Activated CD4-positive, alpha-beta T cell treated with anti-CD3 and anti-CD28 coated beads, Interleukin-2, amount 10 ng/mL, durations not matched to agents 24 days and 14 days (primary cell): ENCODE results near the gene TMEM184C. TPM values are rescaled to one million over a fixed set of nuclear protein-coding genes. Genes with fewer than 3 reads are reported as not detected.
A peak's percentile ranks its signal among the peaks of the same experiment; 100 is the strongest.

Experiments
- DNase-seq: peaks from one replicate; pipeline ENCODE4 v3.0.0; 2022
- H3K27ac Mint-ChIP-seq: one replicate; pipeline ENCODE4 v1.8.0; 2022; ENCODE audit warnings: mild to moderate bottlenecking, mixed read lengths
- H3K27me3 Mint-ChIP-seq: one replicate; pipeline ENCODE4 v1.8.0; 2022; ENCODE audit warnings: mixed read lengths
- H3K36me3 Mint-ChIP-seq: one replicate; pipeline ENCODE4 v1.8.0; 2022; ENCODE audit warnings: low read depth, mild to moderate bottlenecking, mixed read lengths
- H3K4me1 Mint-ChIP-seq: one replicate; pipeline ENCODE4 v1.8.0; 2021; ENCODE audit warnings: mixed read lengths
- H3K4me3 Mint-ChIP-seq: one replicate; pipeline ENCODE4 v1.8.0; 2022; ENCODE audit warnings: mild to moderate bottlenecking, moderate library complexity, mixed read lengths
- H3K9me3 Mint-ChIP-seq: one replicate; pipeline ENCODE4 v1.8.0; 2021; ENCODE audit warnings: mixed read lengths
- intact Hi-C: fragments of 100-400 bp; cut with micrococcal nuclease; formaldehyde crosslinking; loops from one replicate; pipeline ENCODE4 v1.15.1; 2023
- total RNA-seq: library from RNA; stranded (reverse); gene quantifications from 2 replicates; pipeline ENCODE4 v1.2.3, GENCODE V29; 2022

TMEM184C gene
- total RNA-seq, 1 donor from 2014 or later: 18.3 TPM

DNA sequence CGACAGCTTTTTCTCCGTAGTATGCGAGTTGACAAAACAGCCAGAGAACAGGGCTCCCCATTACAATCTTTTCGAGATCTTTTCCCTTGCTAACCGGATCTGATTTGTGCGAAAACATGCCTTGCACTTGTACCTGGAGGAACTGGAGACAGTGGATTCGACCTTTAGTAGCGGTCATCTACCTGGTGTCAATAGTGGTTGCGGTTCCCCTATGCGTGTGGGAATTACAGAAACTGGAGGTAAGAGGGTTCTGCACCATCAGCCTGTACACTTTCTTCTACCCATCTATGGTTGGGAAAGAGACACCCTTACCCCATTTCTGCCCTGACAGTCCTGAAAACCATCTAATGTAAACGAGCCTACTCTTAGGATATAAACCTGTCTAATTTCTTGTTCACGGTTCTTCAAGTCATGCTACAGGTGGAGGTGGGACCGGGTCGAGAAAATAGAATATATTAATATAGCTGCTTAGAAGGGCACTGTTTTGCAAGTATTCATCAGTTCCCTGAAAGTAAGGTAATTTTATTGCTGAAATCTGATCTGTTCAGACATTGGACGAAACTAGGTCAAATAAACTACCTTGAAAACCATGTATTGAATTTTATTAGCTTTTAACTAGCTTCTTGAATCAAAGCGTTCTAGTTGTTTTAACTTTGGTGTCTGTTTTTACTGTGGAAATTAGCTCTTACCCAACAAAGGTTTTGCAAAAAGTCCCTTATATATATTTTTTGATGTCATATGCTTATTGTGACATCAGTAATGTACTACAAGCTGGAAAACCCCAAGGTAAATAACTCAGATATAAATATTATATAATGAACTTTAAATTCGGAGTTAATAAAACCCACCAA, 869 bp downstream of the TMEM184C start:
- H3K4me1 Mint-ChIP-seq: peaks cover 23% of the 10 kb centered on the region
- H3K36me3 Mint-ChIP-seq: peaks cover 24% of the 10 kb centered on the region
- DNase-seq: no peak
- intact Hi-C loops: loop anchor here (1.0 to 5.0 kb wide), 6 partner anchors 21 to 824 kb away; partner anchors contain the start of genes ARHGAP10, NR3C2 and PRMT9
- H3K9me3 Mint-ChIP-seq: no peaks in the 10 kb centered on the region
- peak overlapping the region; percentile 94 for H3K27ac Mint-ChIP-seq
- H3K27me3 Mint-ChIP-seq: peaks cover 16% of the 10 kb centered on the region
- peak overlapping the region; percentile 99 for H3K4me3 Mint-ChIP-seq

DNA sequence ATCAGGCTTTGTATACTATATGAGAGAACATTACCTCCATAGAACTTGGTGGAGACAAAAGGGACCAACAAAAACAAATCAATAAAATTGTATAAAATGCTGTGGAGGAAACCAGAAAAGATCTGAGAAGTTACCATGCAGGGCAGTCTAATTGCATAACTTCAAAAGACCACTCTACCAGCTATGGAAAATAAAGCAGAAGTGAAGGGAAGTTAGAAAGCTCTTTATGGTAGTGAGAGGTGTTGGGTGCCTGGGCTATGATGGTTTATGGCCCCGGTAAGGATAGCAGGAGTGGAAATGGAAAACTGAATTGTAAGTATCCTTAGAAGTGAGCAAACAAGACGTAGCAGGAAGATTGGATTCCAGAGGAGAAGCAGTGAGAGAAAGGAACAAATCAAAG, 3.1 kb downstream of the TMEM184C start:
- H3K9me3 Mint-ChIP-seq: no peaks in the 10 kb centered on the region
- H3K4me3 Mint-ChIP-seq: peak overlapping the region; percentile 29

DNA sequence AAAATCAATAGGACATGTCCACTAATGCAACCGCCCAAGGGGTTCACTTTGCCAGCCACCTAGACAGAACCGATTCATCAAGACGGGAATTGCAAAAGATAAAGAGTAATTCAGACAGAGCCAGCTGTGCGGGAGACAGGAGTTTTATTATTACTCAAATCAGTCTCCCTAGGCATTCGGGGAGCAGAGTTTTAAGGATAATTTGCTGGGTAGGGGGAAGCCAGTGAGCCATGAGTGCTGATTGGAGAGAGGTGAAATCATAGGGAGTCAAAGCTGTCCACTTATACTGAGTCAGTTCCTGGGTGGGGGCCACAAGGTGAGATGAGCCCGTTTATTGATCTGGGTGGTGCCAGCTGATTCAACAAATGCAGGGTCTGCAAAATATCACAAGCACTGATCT, 8.5 kb downstream of the TMEM184C start:
- intact Hi-C loops: no loop called here
- Mint-ChIP-seq H3K4me1 (peaks cover 5% of the 10 kb centered on the region), H3K27ac (no peak overlapping the region), H3K36me3 (peaks cover 44% of the 10 kb centered on the region), H3K9me3 (no peaks in the 10 kb centered on the region), H3K4me3 (no peak overlapping the region), H3K27me3 (no peaks in the 10 kb centered on the region)
- peak; percentile 44 for DNase-seq

More for the DNA sequence above, 3.1 kb downstream of the TMEM184C start:
- peaks cover 23% of the 10 kb centered on the region for H3K4me1 Mint-ChIP-seq
- H3K36me3 Mint-ChIP-seq: peaks cover 33% of the 10 kb centered on the region
- no peak overlapping the region for H3K27ac Mint-ChIP-seq
- intact Hi-C loops: no loop called here
- DNase-seq: peak; percentile 37
- peaks cover 1% of the 10 kb centered on the region for H3K27me3 Mint-ChIP-seq

DNA sequence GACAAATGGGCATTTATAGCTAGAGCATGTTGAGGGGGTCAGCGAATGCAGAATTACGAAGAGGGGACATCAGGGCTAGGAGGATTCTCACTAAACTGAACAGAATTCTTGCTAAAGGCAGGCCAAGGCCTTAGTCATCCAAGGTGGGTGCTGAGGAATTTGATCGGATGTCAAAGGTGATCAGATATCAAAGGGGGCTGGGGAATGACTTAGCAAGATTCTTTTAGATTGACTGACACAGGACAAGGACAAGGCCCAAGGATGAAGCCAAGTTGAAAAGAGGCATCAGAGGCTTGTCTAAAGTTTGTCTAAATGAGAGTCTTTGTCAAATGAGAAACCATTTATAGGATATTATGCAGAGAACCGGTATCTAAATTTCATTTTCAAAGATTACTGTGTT, 9.7 kb downstream of the TMEM184C start:
- no peak overlapping the region for H3K4me3 Mint-ChIP-seq
- H3K27me3 Mint-ChIP-seq: no peaks in the 10 kb centered on the region
- intact Hi-C loops: no loop called here
- H3K27ac Mint-ChIP-seq: no peak overlapping the region
- H3K4me1 Mint-ChIP-seq: peaks cover 1% of the 10 kb centered on the region
- H3K36me3 Mint-ChIP-seq: peaks cover 44% of the 10 kb centered on the region
- H3K9me3 Mint-ChIP-seq: no peaks in the 10 kb centered on the region
- no peak for DNase-seq

DNA sequence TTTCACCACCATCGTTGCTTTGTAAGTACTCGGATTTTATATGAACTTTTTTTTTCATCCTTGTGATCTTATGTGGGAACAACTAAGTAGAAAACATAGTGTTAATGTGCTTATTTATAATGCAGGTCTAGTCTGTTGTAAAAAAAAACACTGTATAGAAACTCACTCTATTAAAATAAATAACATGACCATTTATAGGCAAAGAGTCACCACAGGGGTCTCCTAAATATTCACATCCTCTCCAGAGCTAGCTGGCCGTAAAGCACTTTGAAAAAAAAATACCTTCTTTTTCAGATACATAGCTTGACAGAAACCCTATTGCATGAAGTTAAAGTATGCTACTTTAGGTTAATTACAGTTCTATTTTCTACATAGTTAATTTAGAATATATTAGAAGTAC, 11.2 kb downstream of the TMEM184C start:
- Mint-ChIP-seq H3K4me3 (no peak overlapping the region), H3K9me3 (no peaks in the 10 kb centered on the region), H3K27me3 (no peaks in the 10 kb centered on the region), H3K27ac (no peak overlapping the region), H3K36me3 (peaks cover 39% of the 10 kb centered on the region), H3K4me1 (no peaks in the 10 kb centered on the region)
- DNase-seq: no peak
- intact Hi-C loops: no loop called here

DNA sequence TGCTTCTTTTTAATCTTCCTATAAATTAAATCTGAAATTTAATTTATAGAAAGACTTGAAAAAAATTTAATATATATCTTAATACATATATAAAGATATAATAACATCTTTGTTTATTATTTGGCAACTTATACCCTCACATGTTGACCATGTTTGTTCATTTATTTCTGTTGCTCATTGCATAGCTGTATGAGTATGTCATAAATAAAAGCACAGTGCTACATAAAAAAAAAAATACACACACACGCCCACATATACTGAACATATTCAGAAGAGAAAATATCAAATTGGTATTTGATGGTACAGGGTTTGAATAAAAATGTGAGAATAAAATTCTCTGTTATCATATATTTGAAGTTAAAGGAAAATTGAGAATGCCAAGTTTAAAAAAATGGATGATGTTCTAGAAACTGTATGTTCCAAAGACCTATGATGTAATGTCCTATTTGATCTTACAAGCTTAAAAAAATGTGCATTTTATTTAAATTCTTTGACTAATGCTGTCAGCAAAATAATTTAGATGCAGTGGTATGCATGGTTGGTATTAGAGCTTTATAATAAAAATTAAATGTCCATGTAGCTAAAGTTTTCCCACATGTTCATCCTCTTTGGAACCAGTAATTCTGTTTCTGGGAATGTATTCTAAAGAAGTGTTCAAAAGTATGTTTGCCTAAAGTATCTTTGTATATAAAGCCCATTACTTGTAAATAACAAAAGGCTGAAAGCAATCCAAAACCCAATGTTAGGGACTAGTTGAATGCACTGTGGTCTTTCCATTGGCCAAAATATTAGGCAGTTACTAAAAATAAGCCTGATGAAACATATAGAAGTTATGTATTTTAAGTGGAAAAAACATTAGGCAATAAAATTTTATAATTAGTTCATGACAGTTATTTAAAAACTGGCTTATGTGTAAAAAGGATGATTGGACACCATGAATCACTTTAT, 12.9 kb downstream of the TMEM184C start:
- Mint-ChIP-seq H3K9me3 (no peaks in the 10 kb centered on the region), H3K4me3 (no peak overlapping the region)
- no peak for DNase-seq

DNA sequence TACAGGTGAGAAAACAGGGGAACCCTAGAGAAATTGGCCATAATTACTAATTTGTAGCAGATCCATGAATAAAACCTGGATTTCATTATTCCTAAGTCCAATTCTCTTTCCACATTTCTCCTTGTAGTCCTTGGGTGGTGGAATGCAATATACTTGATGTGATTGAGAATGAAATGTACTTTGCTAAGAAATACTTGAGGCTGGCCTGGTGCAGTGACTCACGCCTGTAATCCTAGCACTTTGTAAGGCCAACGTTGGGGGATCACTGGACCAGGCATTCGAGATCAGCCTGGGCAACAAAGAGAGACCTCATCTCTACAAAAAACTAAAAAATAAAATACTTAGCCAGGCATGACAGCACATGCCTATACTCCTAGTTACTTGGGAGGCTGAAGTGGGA, 15.9 kb downstream of the TMEM184C start:
- no peak overlapping the region for H3K27ac Mint-ChIP-seq
- H3K9me3 Mint-ChIP-seq: no peaks in the 10 kb centered on the region
- no peak overlapping the region for H3K4me3 Mint-ChIP-seq
- no peaks in the 10 kb centered on the region for H3K27me3 Mint-ChIP-seq
- intact Hi-C loops: no loop called here
- no peak for DNase-seq
- no peaks in the 10 kb centered on the region for H3K4me1 Mint-ChIP-seq
- H3K36me3 Mint-ChIP-seq: peaks cover 47% of the 10 kb centered on the region

More for the DNA sequence above, 12.9 kb downstream of the TMEM184C start:
- H3K4me1 Mint-ChIP-seq: no peaks in the 10 kb centered on the region
- no peak overlapping the region for H3K27ac Mint-ChIP-seq
- H3K27me3 Mint-ChIP-seq: no peaks in the 10 kb centered on the region
- peaks cover 45% of the 10 kb centered on the region for H3K36me3 Mint-ChIP-seq
- intact Hi-C loops: no loop called here

DNA sequence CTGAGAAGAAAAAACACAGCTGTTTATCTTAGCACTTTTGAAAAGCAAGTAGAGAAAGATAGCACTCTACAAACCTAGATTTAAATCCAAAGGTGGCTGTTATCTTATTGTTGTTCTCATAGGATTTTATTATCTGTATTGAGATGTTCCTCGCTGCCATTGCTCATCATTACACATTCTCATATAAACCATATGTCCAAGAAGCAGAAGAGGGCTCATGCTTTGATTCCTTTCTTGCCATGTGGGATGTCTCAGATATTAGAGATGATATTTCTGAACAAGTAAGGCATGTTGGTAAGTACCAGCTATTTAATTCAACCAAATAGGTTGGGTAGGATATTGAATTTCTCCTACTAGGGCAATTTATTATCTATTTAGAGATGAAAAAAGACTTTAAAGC, 16.4 kb downstream of the TMEM184C start:
- intact Hi-C loops: no loop called here
- Mint-ChIP-seq H3K36me3 (peaks cover 50% of the 10 kb centered on the region), H3K9me3 (no peaks in the 10 kb centered on the region), H3K4me3 (no peak overlapping the region), H3K27ac (no peak overlapping the region), H3K4me1 (no peaks in the 10 kb centered on the region), H3K27me3 (no peaks in the 10 kb centered on the region)
- no peak for DNase-seq

DNA sequence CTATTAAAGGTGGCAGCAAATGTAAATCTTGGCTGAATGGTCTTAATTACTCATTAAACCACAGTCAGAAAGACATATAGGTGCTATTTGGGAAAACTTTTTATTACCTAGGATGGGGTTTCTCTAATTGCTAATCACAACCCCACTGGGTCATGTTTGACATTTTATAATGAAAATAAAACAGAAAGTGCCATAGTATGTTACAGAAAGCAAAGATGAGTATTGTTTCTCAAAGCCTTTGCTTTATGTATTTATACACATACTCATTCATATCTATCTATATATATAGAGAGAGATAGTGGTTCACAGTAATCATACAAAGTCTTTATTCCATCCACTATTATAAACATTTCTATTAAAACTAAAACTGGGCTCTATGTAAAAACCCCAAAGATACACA, 18.2 kb downstream of the TMEM184C start:
- peaks cover 49% of the 10 kb centered on the region for H3K36me3 Mint-ChIP-seq
- DNase-seq: no peak
- no peak overlapping the region for H3K27ac Mint-ChIP-seq
- no peaks in the 10 kb centered on the region for H3K9me3 Mint-ChIP-seq
- H3K27me3 Mint-ChIP-seq: no peaks in the 10 kb centered on the region
- peaks cover 7% of the 10 kb centered on the region for H3K4me1 Mint-ChIP-seq
- H3K4me3 Mint-ChIP-seq: no peak overlapping the region
- intact Hi-C loops: no loop called here

DNA sequence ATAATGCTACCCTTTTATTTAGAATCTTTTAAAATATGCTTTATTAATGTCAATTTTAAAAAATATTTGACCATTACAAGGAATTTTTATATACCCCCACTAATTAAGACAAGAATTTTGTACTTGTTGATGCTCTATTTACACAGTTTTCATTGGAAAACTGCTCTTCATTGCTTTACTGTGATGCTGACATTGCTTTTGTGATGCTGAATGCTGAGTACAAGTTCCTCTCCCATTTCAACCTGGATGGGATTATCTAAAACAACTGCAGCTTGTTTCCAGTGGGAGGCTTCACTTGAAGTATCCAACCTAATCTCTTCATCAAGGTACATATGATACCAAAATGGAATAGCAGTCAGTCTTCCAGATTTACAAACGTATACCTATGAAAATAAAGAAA, 21.2 kb downstream of the TMEM184C start:
- H3K27ac Mint-ChIP-seq: no peak overlapping the region
- intact Hi-C loops: loop anchor here (2.0 kb wide), 1 partner anchor 22 kb away; the partner anchor contains the start of gene TMEM184C
- no peaks in the 10 kb centered on the region for H3K27me3 Mint-ChIP-seq
- H3K4me3 Mint-ChIP-seq: no peak overlapping the region
- no peaks in the 10 kb centered on the region for H3K9me3 Mint-ChIP-seq
- DNase-seq: no peak
- peaks cover 65% of the 10 kb centered on the region for H3K36me3 Mint-ChIP-seq
- H3K4me1 Mint-ChIP-seq: peaks cover 7% of the 10 kb centered on the region

DNA sequence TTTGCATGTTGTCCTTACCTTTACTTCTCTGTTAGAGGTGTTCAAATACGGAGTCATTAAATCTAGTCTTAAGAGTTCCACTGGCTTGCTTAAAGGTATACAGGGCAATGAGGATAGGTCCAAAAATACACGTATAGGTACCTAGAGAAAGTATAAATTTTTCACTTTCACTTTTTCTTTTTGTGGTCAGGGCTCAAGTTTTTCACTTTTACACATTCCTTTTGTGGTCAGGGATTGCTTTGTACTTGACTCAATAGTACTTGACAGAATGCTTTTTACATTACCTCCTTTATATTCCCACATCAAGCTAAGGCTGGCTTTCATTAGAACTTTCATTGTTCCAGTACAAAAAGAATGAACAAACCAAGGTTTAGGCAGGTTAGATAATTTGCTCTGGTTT, 21.7 kb downstream of the TMEM184C start:
- Mint-ChIP-seq H3K27ac (no peak overlapping the region), H3K4me3 (no peak overlapping the region), H3K27me3 (no peaks in the 10 kb centered on the region), H3K9me3 (no peaks in the 10 kb centered on the region), H3K4me1 (peaks cover 7% of the 10 kb centered on the region), H3K36me3 (peaks cover 62% of the 10 kb centered on the region)
- intact Hi-C loops: loop anchor here (2.0 kb wide), 1 partner anchor 22 kb away; the partner anchor contains the start of gene TMEM184C
- no peak for DNase-seq

DNA sequence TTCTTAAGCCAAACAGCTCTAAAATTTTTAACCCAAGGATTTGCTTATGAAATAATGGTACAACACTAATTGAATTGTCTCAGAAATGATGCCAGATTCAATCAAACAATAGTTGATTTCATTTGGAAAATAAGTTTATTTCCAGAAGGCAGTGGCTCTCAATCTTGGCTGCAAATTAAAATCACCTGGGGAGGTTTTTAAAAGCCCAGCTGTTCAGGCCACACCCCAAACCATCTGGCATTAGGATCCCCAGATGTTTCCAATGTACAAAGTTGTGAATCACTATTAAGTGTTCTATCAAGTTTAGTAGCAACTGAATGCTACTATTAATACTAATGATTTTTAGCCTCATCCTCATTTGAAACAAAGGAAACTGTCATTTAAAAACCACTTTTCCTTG, 22.2 kb downstream of the TMEM184C start:
- Mint-ChIP-seq H3K4me3 (no peak overlapping the region), H3K36me3 (peaks cover 59% of the 10 kb centered on the region)

DNA sequence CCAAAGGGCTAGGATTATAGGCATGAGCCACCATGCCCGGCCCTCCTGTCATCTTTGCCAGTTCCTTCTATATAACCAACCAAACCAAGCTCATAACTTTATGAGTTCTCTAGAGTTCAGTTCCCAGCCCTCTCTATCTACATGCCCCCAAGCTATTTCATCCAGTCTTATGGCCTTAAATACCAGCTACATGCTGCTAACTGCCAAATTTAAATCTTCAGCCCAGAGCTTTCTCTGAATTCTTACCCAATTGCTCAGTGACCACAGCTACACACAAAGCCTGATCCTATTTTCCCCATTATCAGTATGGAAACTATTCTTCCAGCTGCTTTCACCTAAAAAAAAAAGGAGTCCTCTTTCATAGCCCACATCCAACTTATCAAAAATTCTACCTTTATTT, 23.1 kb downstream of the TMEM184C start:
- no peaks in the 10 kb centered on the region for H3K9me3 Mint-ChIP-seq
- H3K36me3 Mint-ChIP-seq: peaks cover 54% of the 10 kb centered on the region
- no peak for DNase-seq
- no peaks in the 10 kb centered on the region for H3K27me3 Mint-ChIP-seq
- intact Hi-C loops: no loop called here
- no peak overlapping the region for H3K27ac Mint-ChIP-seq
- no peak overlapping the region for H3K4me3 Mint-ChIP-seq
- peaks cover 9% of the 10 kb centered on the region for H3K4me1 Mint-ChIP-seq

More for the DNA sequence above, 22.2 kb downstream of the TMEM184C start:
- no peaks in the 10 kb centered on the region for H3K9me3 Mint-ChIP-seq
- no peak overlapping the region for H3K27ac Mint-ChIP-seq
- no peak for DNase-seq
- intact Hi-C loops: loop anchor here (2.0 kb wide), 1 partner anchor 23 kb away; the partner anchor contains the start of gene TMEM184C
- no peaks in the 10 kb centered on the region for H3K27me3 Mint-ChIP-seq
- H3K4me1 Mint-ChIP-seq: peaks cover 7% of the 10 kb centered on the region

DNA sequence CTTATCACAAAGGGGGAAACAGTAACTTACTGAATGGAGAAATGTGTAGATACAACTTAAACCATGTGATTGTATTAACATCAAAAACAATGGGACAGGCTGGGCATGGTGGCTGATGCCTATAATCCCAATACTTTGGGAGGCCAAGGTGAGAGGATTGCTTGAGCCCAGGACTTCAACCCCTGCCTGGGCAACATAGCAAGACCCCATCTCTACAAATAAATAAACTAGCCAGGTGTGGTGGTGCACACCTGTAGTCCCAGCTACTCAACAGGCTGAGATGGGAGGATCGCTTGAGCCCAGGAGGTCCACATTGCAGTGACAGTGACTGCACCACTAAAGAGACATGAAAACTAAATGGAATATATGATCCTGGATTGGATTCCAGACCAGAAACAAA, 26.4 kb downstream of the TMEM184C start:
- no peak overlapping the region for H3K4me3 Mint-ChIP-seq
- DNase-seq: no peak
- no peaks in the 10 kb centered on the region for H3K27me3 Mint-ChIP-seq
- no peak overlapping the region for H3K27ac Mint-ChIP-seq
- intact Hi-C loops: no loop called here
- peaks cover 44% of the 10 kb centered on the region for H3K36me3 Mint-ChIP-seq
- peaks cover 14% of the 10 kb centered on the region for H3K4me1 Mint-ChIP-seq
- H3K9me3 Mint-ChIP-seq: no peaks in the 10 kb centered on the region
